Astrocyte of the spinal cord (primary cell): ENCODE measurements around the gene ABCA13.

Source experiments
- DNase-seq: peaks from one replicate; pipeline ENCODE4 v3.0.0; 2011; ENCODE audit warnings: low read depth, low spot score
- H3K4me3 ChIP-seq: 2 replicates; pipeline ENCODE4 v1.5.1; 2011; ENCODE audit warnings: low read depth, mild to moderate bottlenecking, low read length, moderate library complexity
- in situ Hi-C: cut with HindIII; loops from 2 replicates; pipeline ENCODE4 v1.10.0; 2017; ENCODE audit warnings: low sequenced_read_pairs
- TF ChIP-seq, protein P1 (sequence below): IDR thresholded peaks from 2 replicates; pipeline ENCODE4 v1.5.1; 2012; ENCODE audit warnings: low read depth, mild to moderate bottlenecking, low read length, inconsistent platforms

ABCA13 gene

GRCh38 chr7:48518092-48518491, 346.8 kb downstream of the ABCA13 start:
- in situ Hi-C loops, result no loop called here

GRCh38 chr7:48522692-48523091, 351.4 kb downstream of the ABCA13 start:
- DNase-seq, result no peak
- in situ Hi-C loops, result no loop called here

More at GRCh38 chr7:48518092-48518491, 346.8 kb downstream of the ABCA13 start:
- no peak for DNase-seq
- no peak overlapping the region for H3K4me3 ChIP-seq
- TF ChIP-seq, protein P1, sequence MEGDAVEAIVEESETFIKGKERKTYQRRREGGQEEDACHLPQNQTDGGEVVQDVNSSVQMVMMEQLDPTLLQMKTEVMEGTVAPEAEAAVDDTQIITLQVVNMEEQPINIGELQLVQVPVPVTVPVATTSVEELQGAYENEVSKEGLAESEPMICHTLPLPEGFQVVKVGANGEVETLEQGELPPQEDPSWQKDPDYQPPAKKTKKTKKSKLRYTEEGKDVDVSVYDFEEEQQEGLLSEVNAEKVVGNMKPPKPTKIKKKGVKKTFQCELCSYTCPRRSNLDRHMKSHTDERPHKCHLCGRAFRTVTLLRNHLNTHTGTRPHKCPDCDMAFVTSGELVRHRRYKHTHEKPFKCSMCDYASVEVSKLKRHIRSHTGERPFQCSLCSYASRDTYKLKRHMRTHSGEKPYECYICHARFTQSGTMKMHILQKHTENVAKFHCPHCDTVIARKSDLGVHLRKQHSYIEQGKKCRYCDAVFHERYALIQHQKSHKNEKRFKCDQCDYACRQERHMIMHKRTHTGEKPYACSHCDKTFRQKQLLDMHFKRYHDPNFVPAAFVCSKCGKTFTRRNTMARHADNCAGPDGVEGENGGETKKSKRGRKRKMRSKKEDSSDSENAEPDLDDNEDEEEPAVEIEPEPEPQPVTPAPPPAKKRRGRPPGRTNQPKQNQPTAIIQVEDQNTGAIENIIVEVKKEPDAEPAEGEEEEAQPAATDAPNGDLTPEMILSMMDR, result no peak

DNA sequence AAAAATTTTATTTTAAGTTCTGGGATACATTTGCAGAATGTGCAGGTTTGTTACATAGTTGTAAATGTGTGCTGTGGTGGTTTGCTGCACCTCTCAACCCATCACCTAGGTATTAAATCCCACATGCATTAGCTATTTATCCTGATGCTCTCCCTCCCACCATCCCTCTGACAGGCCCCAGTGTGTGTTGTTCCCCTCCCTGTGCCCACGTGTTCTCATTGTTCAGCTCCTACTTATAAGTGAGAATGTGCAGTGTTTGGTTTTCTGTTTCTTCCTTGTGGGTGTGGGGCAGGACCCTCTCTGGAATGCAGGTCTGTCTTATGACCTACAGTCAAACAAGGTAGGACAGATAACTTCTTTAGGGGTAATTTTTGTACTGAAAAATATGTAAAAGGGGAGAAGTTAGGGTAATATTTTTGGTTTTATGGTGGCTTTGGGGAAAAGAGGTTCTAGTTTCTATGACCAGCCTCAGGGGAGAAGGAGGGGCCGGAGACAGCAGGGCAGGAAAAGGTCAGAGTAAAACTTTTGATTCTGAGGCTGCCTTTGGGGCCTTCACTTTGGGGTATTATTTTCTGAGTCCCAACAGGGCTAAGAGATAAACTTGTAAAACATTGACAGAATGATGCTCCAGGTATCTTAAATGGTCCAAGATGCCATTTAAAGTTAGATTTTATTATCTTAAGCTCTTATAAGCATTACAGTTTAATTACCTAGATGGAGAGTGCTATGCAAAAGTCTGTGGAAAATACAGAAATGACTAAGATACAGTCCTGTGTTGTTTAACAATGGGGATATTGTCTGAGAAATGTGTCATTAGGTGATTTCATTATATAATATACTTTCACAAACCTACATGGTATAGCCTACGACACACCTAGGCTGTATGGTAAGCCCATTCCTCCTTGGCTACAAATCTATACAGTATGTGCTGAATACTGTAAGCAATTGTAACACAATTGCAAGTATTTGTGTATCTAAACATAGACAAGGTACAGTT, 354.8 kb downstream of the ABCA13 start:
- in situ Hi-C loops, result no loop called here
- DNase-seq, result no peak
- H3K4me3 ChIP-seq, result no peak overlapping the region
- TF ChIP-seq, protein P1, result no peak

More at GRCh38 chr7:48522692-48523091, 351.4 kb downstream of the ABCA13 start:
- TF ChIP-seq, protein P1, result no peak
- H3K4me3 ChIP-seq, result no peak overlapping the region

DNA sequence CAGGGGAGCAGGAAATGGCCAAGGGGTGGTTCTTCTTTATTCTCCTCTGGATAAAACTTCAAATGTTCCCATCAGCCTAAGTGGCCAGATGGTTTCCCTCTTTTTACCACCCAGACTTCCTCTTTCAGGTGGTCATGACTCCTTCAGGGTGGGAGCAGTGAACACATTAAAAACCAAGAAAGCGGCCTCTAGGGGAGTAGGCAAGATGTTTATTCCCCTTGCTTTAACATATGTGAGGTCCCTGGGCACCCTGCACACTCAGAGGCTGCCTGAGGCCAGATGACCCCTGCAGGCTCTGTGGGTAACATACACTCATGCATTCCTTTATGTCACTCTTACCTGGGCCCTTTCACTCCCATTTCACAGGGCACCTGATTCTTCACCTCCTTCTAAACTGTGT, 357.4 kb downstream of the ABCA13 start:
- H3K4me3 ChIP-seq, result no peak overlapping the region
- TF ChIP-seq, protein P1, result no peak
- DNase-seq, result no peak
- in situ Hi-C loops, result no loop called here

- no peak overlapping the region for H3K4me3 ChIP-seq
- in situ Hi-C loops, result no loop called here
- no peak for DNase-seq
- TF ChIP-seq, protein P1, result no peak
Measured at GRCh38 chr7:48537561-48537960, 366.3 kb downstream of the ABCA13 start.

- in situ Hi-C loops, result no loop called here
- DNase-seq, result no peak
- no peak overlapping the region for H3K4me3 ChIP-seq
- TF ChIP-seq, protein P1, result no peak
Measured at GRCh38 chr7:48540746-48541145, 369.5 kb downstream of the ABCA13 start.
